Fibroblast of skin of left biceps (primary cell): ENCODE results near the gene LIFR.
"Not testable (repeated sequence)": the region's sequence is repeated elsewhere in the genome, so short reads cannot be mapped to it uniquely, and the experiment has no call there.

Source experiments
- DNase-seq, 2 experiments: peaks; one replicate each; pipeline ENCODE4 v3.0.0-alpha.2; 2013; ENCODE audit warnings: low read depth in 2 of 2

The LIFR gene

GRCh38 chr5:38582293-38582974 is 26.0 kb upstream of the LIFR start:
- no peak for DNase-seq

GRCh38 chr5:38581597-38581996 is 25.2 kb upstream of the LIFR start:
- DNase-seq = no peak

- DNase-seq = no peak
These were observed 22.7 kb upstream of the LIFR start for GRCh38 chr5:38579105-38579504.

GRCh38 chr5:38576961-38577684 is 20.7 kb upstream of the LIFR start:
- DNase-seq = no peak

- DNase-seq = no peak
These were observed 20.0 kb upstream of the LIFR start for GRCh38 chr5:38576442-38576841.

GRCh38 chr5:38575476-38575875 is 19.0 kb upstream of the LIFR start:
- no peak for DNase-seq

- no peak for DNase-seq
These were observed 17.6 kb upstream of the LIFR start for GRCh38 chr5:38574009-38574408.

GRCh38 chr5:38573521-38573920 is 17.1 kb upstream of the LIFR start:
- no peak for DNase-seq

- DNase-seq = no peak
These were observed 12.7 kb upstream of the LIFR start for GRCh38 chr5:38569180-38569579.

- DNase-seq = not testable (repeated sequence)
These were observed 10.9 kb upstream of the LIFR start for GRCh38 chr5:38567306-38567705.

- DNase-seq = no peak
These were observed 7.2 kb upstream of the LIFR start for GRCh38 chr5:38563624-38564023.

GRCh38 chr5:38562444-38563210 is 6.2 kb upstream of the LIFR start:
- no peak for DNase-seq

GRCh38 chr5:38559428-38559827 is 3.0 kb upstream of the LIFR start:
- no peak for DNase-seq

- DNase-seq = no peak
These were observed 1.3 kb upstream of the LIFR start for GRCh38 chr5:38557792-38558191.

GRCh38 chr5:38557308-38557710 is 863 bp upstream of the LIFR start:
- no peak for DNase-seq

- no peak for DNase-seq
These were observed 303 bp downstream of the LIFR start for GRCh38 chr5:38556088-38556598.

- DNase-seq = no peak
These were observed 925 bp downstream of the LIFR start for GRCh38 chr5:38555354-38556087.

GRCh38 chr5:38554861-38555260 is 1.6 kb downstream of the LIFR start:
- DNase-seq = no peak

GRCh38 chr5:38554403-38554802 is 2.0 kb downstream of the LIFR start:
- no peak for DNase-seq

- DNase-seq = no peak
These were observed 3.4 kb downstream of the LIFR start for GRCh38 chr5:38553001-38553521.
